Left ventricle myocardium superior (tissue), 1 donor: ENCODE data around the gene GLP2R. TPM values are rescaled to one million over a fixed set of nuclear protein-coding genes. Genes with fewer than 3 reads are reported as not detected.
"Not testable (repeated sequence)": the region's sequence is repeated elsewhere in the genome, so short reads cannot be mapped to it uniquely, and the experiment has no call there.

Experiments used
- ATAC-seq: fragments of 200-7000 bp; cut with Tn5 transposase; one replicate; pipeline ENCODE4 v1.9.1; 2020; ENCODE audit warnings: mild to moderate bottlenecking, moderate library complexity
- DNase-seq: peaks from one replicate; pipeline ENCODE4 v3.0.0-alpha.2; 2020
- intact Hi-C: fragments of 100-400 bp; cut with micrococcal nuclease; formaldehyde crosslinking; loops from one replicate; pipeline ENCODE4 v1.11.0; 2022
- long read RNA-seq: library from polyadenylated mRNA; unstranded; transcript quantifications from one replicate; pipeline ENCODE4 v2.0.0, GENCODE V29; 2021
- total RNA-seq: library from RNA; stranded (reverse); fragmentation: NEBNext Ultra II Directional; extraction: Animal tissue kit (Norgen Biotek cat#: 25700); gene quantifications from one replicate; pipeline ENCODE4 v1.2.1, GENCODE V29; 2021
- donor health status: DM: no; HTN: yes; CAD: no; lungs with severe emphysema.

The GLP2R gene
- 0.35 TPM for total RNA-seq
- long read RNA-seq = 0 reads

GRCh38 chr17:9825641-9826150, at the start of gene GLP2R:
Gene GLP2R (plus strand): TSS chr17:9825924. CDS start chr17:9826064, 140 bp downstream.
- intact Hi-C loops = no loop called here
- ATAC-seq = no peak
- DNase-seq = no peak

GRCh38 chr17:9776911-9777310, 48.8 kb upstream of the GLP2R start:
- DNase-seq = no peak
- ATAC-seq = no peak
- intact Hi-C loops = no loop called here

GRCh38 chr17:9780552-9780951, 45.2 kb upstream of the GLP2R start:
- DNase-seq = no peak
- intact Hi-C loops = no loop called here
- no peak for ATAC-seq

- intact Hi-C loops = no loop called here
- DNase-seq (no peak), ATAC-seq (no peak)
Measured at GRCh38 chr17:9783050-9783449, 42.7 kb upstream of the GLP2R start.

GRCh38 chr17:9783465-9783864, 42.3 kb upstream of the GLP2R start:
- intact Hi-C loops, ATAC-seq, DNase-seq: not testable (repeated sequence)

GRCh38 chr17:9784544-9784943, 41.2 kb upstream of the GLP2R start:
- intact Hi-C loops = no loop called here
- no peak for ATAC-seq

GRCh38 chr17:9788601-9789000, 37.1 kb upstream of the GLP2R start:
- ATAC-seq (no peak), DNase-seq (no peak)
- intact Hi-C loops = no loop called here

More at GRCh38 chr17:9784544-9784943, 41.2 kb upstream of the GLP2R start:
- DNase-seq = no peak

- no peak for DNase-seq
- intact Hi-C loops = no loop called here
- no peak for ATAC-seq
Measured at GRCh38 chr17:9790316-9790715, 35.4 kb upstream of the GLP2R start.

GRCh38 chr17:9790889-9791876, 34.5 kb upstream of the GLP2R start, which contains the start of gene DHRS7C:
Gene DHRS7C (minus strand): TSS chr17:9791592. CDS start chr17:9791284, 308 bp downstream.
- ATAC-seq = peak; percentile 95
- peak; percentile 69 for DNase-seq
- intact Hi-C loops = no loop called here

GRCh38 chr17:9792181-9792840, 33.4 kb upstream of the GLP2R start:
- DNase-seq (no peak), ATAC-seq (no peak)
- intact Hi-C loops = no loop called here

GRCh38 chr17:9798008-9798407, 27.7 kb upstream of the GLP2R start:
- intact Hi-C loops = no loop called here
- ATAC-seq = no peak

GRCh38 chr17:9798724-9799123, 27.0 kb upstream of the GLP2R start:
- intact Hi-C loops = no loop called here
- no peak for DNase-seq
- ATAC-seq = no peak

More at GRCh38 chr17:9798008-9798407, 27.7 kb upstream of the GLP2R start:
- DNase-seq = no peak

- DNase-seq (no peak), ATAC-seq (peak; percentile 75)
- intact Hi-C loops = no loop called here
Measured at GRCh38 chr17:9801505-9801904, 24.2 kb upstream of the GLP2R start.

GRCh38 chr17:9802294-9802693, 23.4 kb upstream of the GLP2R start:
- intact Hi-C loops = no loop called here
- DNase-seq (peak; percentile 51), ATAC-seq (peak; percentile 81)

GRCh38 chr17:9802697-9803096, 23.0 kb upstream of the GLP2R start:
- DNase-seq (no peak), ATAC-seq (no peak)
- intact Hi-C loops = no loop called here

- intact Hi-C loops = no loop called here
- DNase-seq (no peak), ATAC-seq (no peak)
Measured at GRCh38 chr17:9805769-9806168, 20.0 kb upstream of the GLP2R start.

GRCh38 chr17:9806699-9807098, 19.0 kb upstream of the GLP2R start:
- ATAC-seq (no peak), DNase-seq (no peak)
- intact Hi-C loops = no loop called here

GRCh38 chr17:9809409-9809808, 16.3 kb upstream of the GLP2R start:
- intact Hi-C loops = no loop called here
- DNase-seq = no peak
- no peak for ATAC-seq

GRCh38 chr17:9810100-9810949, 15.4 kb upstream of the GLP2R start:
- DNase-seq (no peak), ATAC-seq (peak; percentile 72)
- intact Hi-C loops = no loop called here
